GM18868 (cell line): Measurements from ENCODE around the gene CNMD.

Experiments used
- ATAC-seq: cut with Tn5 transposase; IDR thresholded peaks from one replicate; pipeline ENCODE4 v1.9.1; 2021; ENCODE audit warnings: mild to moderate bottlenecking, moderate library complexity; ENCODE audit not compliant: unreplicated experiment

CNMD gene

DNA sequence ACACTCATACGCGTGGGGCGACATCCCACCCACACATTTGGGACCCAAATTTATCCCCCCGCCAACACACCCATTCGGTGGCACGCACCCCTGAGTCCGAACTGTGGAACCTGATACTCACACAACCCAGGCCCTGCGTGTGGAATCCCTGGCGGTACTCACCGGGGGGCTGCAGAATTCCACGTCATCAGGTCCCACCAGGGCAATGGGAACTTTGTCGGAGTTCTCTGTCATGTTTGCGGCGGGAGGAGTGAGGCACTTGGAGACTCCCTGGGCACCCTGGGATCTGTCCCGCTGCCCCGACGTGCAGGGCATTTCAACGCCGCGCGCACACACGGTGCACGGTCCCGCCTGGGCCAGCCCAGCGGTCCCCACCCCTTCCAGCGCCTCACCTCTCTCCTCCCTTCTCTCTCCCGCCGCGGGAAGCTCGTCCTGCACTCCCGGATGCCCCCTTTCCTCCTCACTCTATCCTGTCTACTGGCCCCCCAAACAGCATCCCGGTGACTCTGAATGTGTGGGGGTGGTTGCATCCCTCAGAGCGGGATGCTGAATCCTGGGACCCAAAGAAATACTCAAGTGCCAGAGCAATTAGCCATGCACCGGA, at the start of gene CNMD:
TSS of gene CNMD (minus strand) at position 353 of the 604 bp plus-strand sequence. CDS start at position 234, 119 bp downstream.
- ATAC-seq = no peak

DNA sequence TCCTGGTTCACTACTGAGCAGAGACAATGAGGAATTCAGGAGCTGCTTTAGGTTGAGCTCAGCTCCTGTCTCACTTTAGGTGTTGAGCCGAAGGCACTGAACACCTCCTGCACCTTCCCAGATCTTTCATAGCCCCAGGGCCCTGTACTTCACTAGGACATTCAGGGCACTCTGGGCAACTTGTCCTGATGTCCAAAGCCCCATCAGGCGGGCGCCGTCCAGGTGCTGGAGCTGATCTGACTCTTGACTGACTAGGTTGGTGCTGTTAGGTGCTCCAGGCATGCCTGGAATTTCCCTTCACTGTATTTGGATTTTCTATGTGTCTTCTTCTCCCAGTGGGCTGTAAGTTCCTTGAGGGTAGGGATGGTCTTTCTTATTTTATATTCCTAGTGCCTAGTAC, 48.4 kb upstream of the CNMD start:
- ATAC-seq = no peak

DNA sequence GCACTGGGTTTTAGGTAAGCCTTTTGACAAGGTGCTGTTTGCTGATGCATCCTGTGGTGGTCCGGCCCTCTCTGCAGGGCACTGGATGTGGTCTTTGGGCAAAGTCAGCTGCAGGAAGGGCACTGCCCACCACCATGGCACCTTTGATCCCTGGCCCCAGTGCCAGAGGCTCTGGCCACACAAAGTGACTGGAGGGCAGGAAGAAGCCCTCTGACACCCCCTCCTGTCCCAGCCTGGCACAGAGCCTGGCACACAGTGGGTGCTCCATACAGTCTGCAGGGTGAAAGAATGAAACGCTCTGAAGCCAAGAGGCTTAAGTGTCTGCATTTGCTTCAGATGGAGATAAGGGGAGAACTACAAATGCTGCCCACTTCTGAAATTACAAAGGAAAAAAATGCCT, 47.6 kb upstream of the CNMD start:
- ATAC-seq = no peak

DNA sequence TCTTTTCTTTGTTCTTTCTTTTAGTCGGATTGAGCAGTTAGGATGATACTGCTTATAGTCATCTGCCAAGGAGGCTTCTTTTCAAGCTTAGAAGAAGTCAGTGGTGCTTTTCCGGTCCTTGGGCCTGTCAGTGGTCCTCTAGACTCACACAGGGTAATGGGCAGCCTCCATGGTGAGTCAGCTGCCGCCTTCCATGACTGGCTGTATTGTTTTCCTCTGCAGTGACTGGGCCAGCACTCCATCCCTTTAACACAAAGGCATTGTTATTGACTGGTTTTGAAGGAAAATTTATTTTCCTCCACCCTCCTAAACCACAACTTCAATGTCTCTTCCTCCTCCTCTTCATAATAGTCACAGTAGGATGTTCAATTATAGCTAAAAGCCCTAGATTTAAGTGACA, 47.1 kb upstream of the CNMD start:
- ATAC-seq = no peak

DNA sequence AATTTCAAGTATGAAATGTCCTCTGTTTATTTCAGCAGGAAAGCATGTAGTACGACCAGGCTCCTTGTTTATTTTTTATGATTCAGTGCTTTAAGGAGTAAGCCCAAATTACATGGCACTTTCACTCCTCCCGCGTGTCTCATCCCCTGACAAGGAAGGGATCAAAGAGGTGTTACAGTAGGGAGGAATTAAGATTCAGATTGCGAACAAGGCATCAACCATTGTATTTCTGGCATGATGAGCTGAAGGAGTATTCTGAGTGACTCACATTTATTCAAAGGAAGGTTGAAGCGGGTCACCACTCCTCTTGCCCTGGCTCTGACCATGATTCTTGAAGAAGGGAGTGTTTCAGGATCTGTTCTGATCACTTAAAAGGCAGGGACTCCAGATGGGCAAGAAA, 46.1 kb upstream of the CNMD start:
- ATAC-seq = no peak

DNA sequence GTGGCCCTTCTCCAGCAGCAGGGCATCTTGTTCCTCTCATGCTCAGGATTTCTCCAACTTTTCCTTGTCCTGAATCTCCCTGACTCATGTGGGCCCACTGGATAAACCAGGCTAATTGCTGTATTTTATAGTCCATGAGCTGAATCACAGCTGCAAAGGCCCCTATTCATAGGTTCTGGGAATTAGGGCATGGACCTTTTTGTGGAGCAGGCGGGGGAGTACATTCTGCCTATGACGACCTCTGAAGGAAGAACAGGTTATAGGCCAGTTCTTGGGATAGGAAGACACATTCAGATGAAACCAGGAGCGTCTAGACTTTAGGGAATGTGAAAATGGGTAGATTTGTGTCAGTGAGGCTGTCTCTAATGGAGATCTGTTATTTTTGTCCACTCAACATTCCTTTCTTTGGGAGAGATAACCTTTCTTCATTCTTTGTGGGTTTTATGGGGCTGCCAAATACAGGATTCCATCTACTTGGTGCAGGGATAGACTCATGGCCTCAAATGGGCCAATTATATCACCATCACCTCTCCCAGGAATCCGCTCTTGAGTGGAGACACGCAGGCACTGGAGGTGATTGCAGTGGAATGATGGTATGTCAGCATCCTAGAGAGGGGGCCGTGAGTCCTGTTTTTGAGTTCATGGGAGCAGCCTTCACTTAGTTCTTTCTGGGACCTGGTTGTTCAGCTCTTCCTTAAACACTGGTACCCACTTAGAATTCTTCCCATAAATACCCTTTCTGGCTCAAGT, 45.1 kb upstream of the CNMD start:
- no peak for ATAC-seq

DNA sequence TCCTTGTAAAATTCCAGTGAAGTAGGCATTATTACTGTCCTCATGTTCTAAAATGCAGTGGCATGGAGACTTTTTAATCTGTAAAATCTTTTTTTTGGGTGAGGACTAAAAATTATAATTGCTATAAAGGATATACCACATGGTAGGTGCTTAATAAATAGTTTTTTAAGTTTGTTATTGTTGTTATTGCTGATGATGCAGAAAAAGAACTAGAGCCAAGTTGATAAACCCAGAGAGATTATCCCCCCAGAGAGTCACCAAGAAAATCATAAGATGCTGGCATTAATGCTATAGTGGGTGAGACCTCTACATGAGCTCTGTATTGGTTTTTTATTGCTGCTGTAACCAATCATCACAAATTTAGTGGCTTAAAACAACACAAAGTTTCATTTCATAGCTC, 44.3 kb upstream of the CNMD start:
- ATAC-seq = no peak

DNA sequence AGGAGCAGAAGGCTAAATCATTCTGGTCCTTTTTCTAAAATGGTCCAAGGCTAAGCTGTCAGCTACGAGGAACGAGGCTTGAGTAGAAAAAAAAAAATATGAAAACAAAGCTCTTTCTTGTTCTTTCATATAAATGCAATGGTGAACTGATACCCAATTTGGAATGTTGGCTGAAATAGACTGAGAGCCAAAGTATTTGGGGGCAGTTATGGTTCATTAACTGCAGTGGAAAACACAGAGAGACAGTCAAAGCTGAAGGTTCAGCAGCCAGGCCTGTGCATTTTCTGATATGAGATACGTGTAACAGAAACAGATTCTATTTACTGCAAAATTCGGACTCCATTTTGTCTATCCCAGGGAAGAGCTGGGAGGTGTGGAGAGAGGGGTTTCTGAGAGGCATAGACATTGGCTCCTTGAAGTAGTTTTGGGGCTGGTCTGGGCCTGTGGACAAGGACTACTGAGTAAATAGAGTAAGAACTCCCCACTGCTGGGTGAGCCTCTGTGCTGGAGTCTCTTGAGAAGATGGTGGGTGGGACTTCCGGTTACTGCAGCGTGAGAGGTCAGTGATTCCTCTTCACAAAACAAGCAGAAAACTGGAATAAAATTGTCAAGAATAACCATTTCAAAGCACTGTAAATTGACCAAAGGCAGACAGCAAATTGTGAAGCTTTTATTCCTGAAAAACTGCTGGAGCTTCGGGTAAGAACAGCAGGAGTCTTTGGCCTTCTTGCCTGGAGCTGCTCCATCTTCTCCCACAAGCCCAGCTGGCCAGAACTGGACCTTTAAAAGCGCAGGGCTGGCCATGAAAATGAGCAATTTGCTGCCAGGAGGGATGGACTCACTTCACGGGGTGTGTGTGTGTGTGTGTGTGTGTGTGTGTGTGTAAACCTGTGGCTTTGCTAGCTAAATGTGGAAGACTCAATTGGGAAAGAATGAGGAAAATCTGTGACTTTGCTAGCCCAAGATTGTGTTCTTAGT, 43.1 kb upstream of the CNMD start:
- ATAC-seq = no peak

DNA sequence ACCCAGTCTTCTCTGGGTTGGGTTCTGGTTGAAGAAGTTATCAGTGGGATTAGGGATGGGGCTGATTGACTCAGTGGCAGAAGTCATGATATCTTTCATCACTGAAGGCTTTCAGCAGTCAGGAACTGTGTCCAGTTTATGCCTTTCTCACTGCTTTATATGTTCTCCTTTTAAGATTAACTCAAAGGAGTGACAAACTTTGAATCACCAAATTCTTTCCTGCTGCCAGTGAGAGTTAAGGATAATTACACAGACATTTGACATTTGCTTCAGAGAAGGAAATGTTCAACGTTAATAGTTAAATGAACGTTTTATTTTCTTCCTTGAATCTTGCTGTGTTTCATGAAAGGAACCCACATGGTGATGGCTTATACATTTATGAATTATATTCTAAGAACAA, 41.0 kb upstream of the CNMD start:
- no peak for ATAC-seq

DNA sequence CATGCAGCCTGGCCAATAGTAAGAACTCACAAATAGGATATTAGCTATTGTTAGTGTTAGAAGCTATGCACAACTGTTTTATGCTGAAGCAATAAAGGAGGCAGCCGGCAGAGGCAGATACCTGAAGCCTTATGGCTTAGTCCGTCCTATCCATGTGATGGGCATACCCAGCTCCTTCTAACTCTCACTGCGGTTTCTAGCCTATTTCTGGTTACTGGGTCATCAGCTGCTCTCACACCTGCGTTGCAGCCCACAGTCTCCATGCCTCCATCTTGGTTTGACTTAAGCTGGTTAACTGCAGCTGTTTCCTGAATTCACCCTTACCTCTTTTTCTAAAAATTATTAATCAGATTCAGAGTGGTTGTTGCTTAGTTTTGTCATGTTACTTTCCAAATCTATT, 40.5 kb upstream of the CNMD start:
- ATAC-seq = no peak

DNA sequence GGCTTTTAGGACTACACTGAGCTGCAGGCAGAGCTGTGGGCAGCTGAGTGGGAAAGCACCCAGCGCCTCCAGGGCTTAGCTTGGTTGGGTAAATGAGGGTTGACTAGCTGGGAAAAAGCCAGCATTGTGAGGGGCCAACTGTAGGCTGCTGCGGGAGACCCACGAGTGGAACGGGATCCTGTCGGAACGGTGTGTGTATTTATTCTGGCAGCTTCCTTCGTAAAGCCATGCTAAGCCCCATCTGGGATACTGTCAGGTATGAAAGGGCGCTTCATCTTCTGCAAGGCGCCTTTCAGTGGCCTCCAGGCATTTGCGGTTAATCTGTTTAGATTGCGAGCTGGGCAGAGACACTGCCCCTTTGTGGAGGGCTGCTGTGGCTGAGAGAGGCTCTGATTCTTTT, 39.5 kb upstream of the CNMD start:
- no peak for ATAC-seq

DNA sequence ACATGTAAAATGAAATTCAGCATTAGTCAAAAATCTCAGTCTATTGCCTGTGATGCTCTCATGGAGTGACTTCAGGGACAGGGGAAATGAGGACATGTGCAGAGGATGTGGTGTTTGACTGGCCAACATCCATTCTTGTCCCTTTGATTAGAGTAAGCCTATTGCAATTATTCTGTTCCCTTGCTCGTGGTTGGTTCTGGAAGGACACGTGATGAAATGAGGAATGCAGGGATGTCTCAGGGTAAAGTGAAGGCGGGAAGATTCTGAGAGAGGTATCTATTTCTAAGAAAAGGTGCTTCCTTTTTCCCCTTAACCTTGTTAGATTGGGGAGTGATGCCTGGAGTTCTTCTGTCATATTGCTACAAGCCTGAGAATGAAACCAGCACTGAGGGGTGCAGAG, 37.1 kb upstream of the CNMD start:
- ATAC-seq = no peak

DNA sequence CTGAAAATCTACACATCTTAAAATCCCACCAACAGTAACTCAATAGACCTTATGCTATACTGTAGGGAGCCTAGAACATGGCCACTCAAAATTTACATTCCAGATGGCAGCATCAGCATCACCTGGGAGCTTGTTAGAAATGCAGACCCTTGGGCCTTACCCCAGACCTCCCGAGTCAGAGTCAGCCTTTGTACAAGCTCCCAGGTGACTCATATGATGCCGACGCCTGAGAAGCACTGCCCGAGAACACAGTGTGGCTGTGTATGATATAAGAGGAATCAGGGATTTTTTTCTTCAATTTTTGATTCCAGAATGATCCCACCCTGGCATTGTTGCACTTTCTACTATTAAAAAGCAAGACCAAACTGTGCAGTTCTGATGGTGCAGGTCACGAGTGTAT, 35.9 kb upstream of the CNMD start:
- ATAC-seq = no peak

DNA sequence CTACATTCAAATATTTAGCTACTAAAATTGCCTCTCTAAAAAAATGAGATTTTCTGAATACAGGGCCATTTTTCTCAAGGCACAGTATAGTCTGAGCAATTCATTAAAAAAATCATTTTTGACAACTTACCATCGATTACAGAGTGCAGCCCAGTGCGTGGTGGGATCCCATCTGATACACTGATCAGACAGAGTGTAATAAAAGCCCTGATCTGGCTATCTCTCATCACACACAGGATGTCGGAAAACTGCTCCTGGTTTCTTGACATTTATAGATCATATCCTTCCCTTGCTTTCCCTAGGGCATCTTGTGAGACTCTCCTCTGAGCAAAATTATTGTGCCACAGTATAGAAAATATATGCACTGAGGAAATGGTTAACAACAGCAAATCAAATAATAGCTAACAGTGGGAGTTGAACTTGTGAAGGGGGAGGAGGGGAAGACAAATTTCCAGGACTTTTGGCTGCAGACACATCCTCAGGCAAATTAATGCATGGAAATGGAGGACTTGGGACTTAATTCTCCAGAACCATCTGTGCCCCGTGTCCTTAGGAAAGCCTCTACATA, 28.4 kb upstream of the CNMD start:
- no peak for ATAC-seq

DNA sequence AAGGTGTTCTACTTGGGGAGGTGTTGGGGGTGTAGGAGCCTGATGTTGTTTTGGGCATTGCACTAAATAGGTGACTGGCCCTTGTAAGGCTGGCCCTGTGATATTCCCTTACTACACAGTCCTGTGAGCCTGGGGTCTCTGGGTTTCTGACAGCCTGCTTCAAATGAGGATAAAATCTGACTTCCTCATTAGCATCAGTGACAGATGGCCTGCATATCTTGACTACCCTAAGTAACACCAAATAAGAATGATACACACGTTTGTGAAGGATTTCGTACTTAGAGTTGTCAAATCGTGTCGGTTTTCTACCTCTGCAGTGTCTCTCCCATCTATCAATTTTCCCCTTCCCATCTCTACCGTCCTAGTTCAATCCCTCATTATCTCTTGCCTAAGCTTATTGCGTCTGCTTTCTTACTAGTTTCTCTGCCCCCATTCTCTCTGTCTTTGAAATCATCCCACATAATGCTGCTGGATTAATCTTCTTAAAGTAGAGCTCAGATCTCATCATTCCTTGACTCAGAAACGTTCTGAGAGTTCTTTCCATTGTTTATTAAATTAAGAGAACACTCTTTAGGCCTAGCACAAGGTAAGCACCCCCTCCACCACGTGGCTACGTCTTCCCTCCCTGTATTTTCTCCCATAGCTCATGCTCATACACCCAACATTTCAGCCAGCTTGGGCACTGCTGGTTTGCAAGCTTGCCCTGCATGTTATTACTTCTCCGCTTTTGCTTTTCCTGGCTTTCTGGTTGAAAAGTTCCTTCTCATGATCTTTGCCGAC, 26.2 kb upstream of the CNMD start:
- no peak for ATAC-seq

DNA sequence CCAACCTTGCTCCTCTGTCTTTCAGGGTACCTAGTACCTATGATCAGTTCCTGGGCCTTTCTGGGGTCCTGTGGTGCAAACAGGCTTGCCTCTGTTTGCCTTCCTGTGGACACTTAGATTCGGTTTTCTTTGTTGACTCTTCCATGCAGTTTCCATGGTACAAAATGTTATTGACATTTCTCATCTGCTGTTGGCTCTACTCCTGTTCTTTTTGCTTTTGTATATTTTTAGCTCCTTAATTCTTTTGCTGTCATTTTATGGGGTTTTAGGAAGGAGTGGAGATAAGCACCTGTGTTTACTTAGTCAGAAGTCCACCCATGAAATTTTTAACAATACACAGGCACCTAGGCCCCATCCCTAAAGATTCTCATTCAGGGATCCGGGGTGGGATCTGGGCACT, 20.5 kb upstream of the CNMD start:
- no peak for ATAC-seq

DNA sequence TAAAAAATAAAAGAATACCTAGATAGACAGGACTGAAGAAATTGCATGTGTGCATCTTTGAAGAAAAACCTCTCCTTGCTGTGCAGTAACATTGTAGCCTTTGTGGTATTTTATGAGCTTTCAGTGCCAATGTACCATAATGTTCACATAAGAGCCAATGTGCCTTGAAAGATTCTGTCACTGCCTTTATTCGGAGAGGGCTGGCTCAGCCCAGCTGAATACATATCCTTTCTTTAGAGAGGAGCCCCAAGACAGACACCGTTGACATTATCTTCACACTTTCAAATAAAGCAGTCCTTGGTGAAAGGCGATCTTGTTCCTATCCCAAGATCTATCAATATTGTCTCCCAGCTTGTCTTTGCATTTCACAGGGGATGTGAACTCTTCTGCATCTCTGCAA, 18.5 kb upstream of the CNMD start:
- ATAC-seq = no peak

DNA sequence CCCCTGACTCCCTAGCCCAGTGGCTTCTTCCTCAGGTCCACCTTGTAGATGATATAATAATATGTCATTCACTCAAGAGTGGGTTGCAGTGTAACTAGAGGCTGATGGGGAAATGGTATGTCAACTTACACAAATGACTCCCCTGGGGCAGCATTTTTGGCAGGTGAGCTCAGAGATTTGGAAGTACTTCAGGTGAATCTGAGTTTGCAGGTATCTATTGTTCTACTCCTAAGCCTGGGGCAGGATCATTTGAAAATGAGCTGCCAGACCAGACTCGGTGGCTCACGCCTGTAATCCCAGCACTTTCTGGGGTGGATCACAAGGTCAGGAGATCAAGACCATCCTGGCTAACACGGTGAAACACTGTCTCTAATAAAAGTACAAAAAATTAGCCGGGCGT, 11.6 kb upstream of the CNMD start:
- no peak for ATAC-seq

DNA sequence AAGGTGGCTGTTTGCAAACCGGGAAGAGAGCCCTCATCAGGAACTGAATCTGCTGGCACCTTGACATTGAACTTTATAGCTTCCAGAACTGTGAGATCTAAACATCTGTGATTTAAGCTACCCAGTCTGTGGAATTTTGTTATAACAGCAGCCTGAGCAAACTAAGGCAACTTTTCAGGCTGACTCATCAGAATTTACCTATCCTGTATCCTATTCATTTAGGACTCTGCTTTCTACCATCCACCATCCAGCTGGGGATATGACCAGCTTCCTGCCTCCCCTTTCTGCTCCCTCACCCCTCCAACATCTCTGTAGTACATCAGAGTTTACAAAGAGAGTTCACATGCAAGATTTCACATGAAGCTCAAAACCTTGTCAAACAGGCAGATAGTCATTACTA, 11.1 kb upstream of the CNMD start:
- ATAC-seq = no peak

DNA sequence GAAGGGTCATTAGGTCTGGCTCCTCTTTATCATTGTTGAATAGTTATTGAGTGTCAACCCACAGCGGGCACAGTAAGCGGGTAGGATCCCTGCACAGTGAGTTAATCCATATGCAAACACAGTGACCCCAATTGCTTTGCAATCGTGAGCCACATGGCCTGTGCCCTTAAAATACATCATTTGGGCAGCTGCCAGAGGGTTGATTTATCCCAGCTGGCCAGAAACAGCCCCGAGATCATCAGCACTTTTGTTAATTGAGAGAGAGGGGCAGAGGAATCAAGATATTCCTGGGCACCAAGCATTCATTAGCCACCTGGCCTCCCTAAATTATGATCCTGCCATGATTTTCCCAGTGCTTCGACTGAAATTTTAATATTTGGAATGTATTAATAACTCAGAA, 9.8 kb upstream of the CNMD start:
- ATAC-seq = no peak

DNA sequence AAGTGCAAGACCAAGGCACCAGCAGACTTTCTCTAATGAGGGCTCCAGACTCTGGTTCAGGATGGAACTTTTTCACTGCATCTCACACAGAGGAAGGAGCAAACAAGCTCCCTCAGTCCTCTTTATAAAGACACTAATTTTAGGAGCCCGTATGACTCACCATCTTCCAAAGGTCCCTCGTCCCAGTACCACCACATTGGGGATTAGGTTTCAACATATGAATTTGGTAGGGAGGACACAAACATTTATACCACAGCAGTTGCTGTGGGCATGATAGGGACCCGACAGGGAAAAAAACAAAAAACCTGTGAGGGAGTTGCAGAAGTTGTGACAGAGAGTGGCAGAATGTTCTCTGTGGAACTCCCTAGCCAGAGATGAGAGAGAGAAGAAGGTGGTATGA, 6.5 kb upstream of the CNMD start:
- ATAC-seq = no peak
